GM12874 (cell line): ENCODE measurements around the gene RPS6KC1.

Experiments used
- CTCF ChIP-seq: IDR thresholded peaks from 2 replicates; pipeline ENCODE4 v1.5.1; 2011; ENCODE audit warnings: low read depth, mild to moderate bottlenecking, control low read depth, low read length, moderate library complexity; ENCODE audit not compliant: insufficient read depth

Gene RPS6KC1

GRCh38 chr1:213281640-213282301, 230.7 kb downstream of the RPS6KC1 start:
- TF ChIP-seq CTCF: no peak

DNA sequence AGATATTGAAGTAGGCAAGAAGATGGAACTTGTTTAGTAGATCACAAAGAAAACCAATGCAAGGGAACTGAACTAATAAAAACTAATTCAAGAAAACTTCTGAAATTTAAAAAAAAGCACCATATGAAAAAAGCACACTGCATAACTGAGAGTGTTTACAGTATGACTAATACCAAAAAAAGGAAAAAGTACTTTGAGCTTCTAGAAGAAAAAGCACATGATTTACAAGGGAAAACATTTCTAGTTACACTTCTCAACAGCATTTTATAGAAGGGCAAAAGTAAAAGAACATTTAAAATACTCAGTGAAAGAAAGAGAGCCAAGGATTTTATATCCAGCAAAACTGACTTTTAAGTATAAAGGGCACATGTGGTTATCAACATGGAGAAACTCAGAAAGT, 233.6 kb downstream of the RPS6KC1 start:
- no peak for TF ChIP-seq CTCF

DNA sequence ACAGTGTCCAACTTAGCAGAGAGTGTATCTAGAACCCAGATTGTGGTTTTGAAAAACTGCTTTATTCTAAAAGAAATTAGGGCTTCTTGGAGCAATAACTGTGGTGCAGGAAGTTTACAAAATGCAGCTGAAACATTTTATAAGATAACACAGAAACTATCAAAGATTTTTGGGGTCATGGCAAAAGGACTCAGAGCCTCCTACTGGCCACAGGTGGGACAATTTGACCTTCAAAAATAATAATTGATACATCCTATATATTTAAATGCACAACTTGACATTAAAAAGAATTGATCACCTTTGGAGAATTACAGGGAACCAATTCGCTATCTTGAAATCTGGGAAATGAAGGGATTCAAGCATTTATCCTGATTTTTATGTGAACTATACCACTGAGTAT, 235.2 kb downstream of the RPS6KC1 start:
- no peak; the same call in 1 of the 2 replicates for TF ChIP-seq CTCF

DNA sequence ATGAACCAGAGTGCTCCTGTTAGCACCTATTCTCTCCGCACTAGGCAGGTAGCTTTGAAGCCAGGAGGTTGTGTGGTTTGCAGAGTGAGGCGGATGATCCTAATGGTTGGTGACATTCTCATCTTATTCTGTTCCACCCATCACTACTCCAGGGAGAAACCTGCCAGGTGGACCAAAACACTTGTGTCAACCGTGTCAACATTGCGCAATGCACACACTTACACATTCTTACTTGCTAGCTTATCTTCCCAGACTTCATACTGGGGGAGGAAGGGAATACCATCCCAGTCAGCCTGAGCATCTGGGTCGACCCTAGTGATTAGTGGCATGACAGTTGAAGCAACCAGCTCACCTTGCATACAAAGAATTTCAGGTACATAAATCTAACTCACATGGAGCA, 236.9 kb downstream of the RPS6KC1 start:
- TF ChIP-seq CTCF: no peak

DNA sequence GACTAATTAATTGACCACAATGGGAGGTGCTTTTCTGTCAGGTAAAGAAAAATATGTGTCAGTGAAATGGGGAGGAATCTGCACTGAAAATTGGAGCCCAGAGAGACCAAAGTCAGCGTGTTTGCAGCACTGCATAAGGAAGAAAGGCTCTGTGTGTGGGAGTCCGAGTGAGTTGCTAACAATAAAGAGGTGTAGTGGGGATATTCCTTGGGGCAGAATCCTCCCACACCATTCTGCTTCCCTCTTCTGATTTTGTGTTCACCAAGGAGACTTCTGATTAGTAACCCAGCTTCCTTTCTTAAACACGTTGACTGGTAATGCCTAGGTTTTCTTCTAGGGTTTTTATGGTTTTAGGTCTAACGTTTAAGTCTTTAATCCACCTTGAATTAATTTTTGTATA, 240.5 kb downstream of the RPS6KC1 start:
- no peak for TF ChIP-seq CTCF

- no peak for TF ChIP-seq CTCF
Measured at GRCh38 chr1:213292614-213293013, 241.6 kb downstream of the RPS6KC1 start.

- TF ChIP-seq CTCF: no peak
Measured at GRCh38 chr1:213295860-213296259, 244.8 kb downstream of the RPS6KC1 start.
